Prostate gland (tissue), 2 donors: ENCODE data around the gene CHRDL1.

ENCODE experiments used
- POLR2A ChIP-seq: fragments of 450-650 bp; IDR thresholded peaks from one replicate; pipeline ENCODE4 v1.6.1; 2016; ENCODE audit warnings: antibody characterized with exemption, mild to moderate bottlenecking
- POLR2AphosphoS5 ChIP-seq: sonication (generic); formaldehyde crosslinking; IDR thresholded peaks from one replicate; pipeline ENCODE4 v1.6.1; 2017; ENCODE audit warnings: antibody characterized with exemption
- TF ChIP-seq, protein P1 (sequence below), 4 experiments: fragments of 200-600 bp in 2 of 4; fragments of 450-650 bp in 2 of 4; sonication (generic) in 2 of 4; IDR thresholded peaks; 1 replicate in 3 of 4; 2 replicates in 1 of 4; pipeline ENCODE4 v1.5.1; 2016 to 2019; ENCODE audit warnings: antibody characterized with exemption in 4 of 4, mild to moderate bottlenecking in 2 of 4, moderate library complexity in 2 of 4

DNA sequence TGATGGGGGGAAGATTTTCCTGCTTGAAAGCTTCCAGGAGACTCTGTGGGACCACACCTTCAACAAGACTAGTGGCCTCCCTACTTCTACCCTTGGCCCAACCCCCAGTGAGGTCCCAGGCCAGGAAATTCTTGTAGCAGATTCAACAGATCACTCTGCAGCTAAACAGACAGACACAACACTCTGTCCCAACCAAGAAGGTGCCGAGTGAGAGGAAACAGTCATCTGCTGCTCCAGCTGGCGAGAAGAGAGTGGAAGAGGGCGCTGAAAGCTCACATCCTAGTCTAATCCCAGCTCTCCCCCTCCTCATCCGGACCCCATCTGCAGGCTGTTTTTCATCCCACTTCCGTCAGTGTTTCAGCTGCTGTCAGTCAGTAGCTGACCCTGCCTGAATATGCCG, 63.4 kb downstream of the CHRDL1 start:
- TF ChIP-seq POLR2A (no peak), POLR2AphosphoS5 (no peak)
- TF ChIP-seq, protein P1, sequence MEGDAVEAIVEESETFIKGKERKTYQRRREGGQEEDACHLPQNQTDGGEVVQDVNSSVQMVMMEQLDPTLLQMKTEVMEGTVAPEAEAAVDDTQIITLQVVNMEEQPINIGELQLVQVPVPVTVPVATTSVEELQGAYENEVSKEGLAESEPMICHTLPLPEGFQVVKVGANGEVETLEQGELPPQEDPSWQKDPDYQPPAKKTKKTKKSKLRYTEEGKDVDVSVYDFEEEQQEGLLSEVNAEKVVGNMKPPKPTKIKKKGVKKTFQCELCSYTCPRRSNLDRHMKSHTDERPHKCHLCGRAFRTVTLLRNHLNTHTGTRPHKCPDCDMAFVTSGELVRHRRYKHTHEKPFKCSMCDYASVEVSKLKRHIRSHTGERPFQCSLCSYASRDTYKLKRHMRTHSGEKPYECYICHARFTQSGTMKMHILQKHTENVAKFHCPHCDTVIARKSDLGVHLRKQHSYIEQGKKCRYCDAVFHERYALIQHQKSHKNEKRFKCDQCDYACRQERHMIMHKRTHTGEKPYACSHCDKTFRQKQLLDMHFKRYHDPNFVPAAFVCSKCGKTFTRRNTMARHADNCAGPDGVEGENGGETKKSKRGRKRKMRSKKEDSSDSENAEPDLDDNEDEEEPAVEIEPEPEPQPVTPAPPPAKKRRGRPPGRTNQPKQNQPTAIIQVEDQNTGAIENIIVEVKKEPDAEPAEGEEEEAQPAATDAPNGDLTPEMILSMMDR (IDR thresholded peaks at IDR 0.05): no peak
